Ovary (tissue), 3 donors: ENCODE data around the gene CCR5AS.

Source experiments
- CTCF ChIP-seq, 3 donors: fragments of 450-650 bp in 2 of 3; fragments of 200-600 bp in 1 of 3; IDR thresholded peaks; one replicate each; pipeline versions ENCODE4 v1.5.1 to v1.8.0; 2016 to 2022; ENCODE audit warnings: antibody characterized with exemption in 3 of 3, mild to moderate bottlenecking in 1 of 3
- POLR2A ChIP-seq: fragments of 450-650 bp; IDR thresholded peaks from one replicate; pipeline ENCODE4 v1.6.1; 2017; ENCODE audit warnings: antibody characterized with exemption, mild to moderate bottlenecking, moderate library complexity
- donor health status: DM: no; HTN: no; CAD: no.

DNA sequence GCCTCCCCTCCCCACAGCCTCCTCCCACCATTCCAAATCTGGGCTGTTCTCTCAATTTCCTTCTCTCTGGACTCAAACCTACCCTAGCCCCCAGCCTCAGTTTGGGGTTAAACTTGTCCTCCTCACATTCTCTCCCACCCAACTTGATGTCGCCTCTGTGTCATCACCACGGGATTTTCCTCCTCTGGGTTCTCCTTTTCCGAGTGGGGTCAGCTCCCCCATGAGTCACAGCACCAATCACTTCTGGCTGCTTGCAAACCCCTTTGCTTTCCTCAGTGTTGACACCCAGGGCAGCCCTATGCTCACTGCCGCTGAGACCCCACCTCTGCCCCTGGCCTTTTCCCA, 451 bp downstream of the CCR5AS start:
- TF ChIP-seq CTCF (IDR thresholded peaks at IDR 0.05) (no peak), POLR2A (no peak)
